Stimulated activated CD8-positive, alpha-beta memory T cell treated with anti-CD3 and anti-CD28 coated beads, Interleukin-2, amount 100 ng/mL, for 1 hour (primary cell): ENCODE measurements around the gene UBTD2.
"Not testable (repeated sequence)": the region's sequence is repeated elsewhere in the genome, so short reads cannot be mapped to it uniquely, and the experiment has no call there.

Experiments
- DNase-seq, 2 donors: peaks; one replicate each; pipeline ENCODE4 v3.0.0-alpha.2; 2020; ENCODE audit warnings: low read depth in 2 of 2

Gene UBTD2

GRCh38 chr5:172251419-172251818, 32.1 kb downstream of the UBTD2 start:
- no peak for DNase-seq

- no peak for DNase-seq
Measured at GRCh38 chr5:172248637-172249036, 34.9 kb downstream of the UBTD2 start.

GRCh38 chr5:172245703-172246125, 37.9 kb downstream of the UBTD2 start:
- DNase-seq: no peak

- DNase-seq: no peak
Measured at GRCh38 chr5:172245046-172245445, 38.5 kb downstream of the UBTD2 start.

- no peak for DNase-seq
Measured at GRCh38 chr5:172243302-172243701, 40.3 kb downstream of the UBTD2 start.

GRCh38 chr5:172238334-172238733, 45.2 kb downstream of the UBTD2 start:
- no peak for DNase-seq

GRCh38 chr5:172235827-172236736, 47.5 kb downstream of the UBTD2 start:
- DNase-seq: no peak

GRCh38 chr5:172235132-172235780, 48.3 kb downstream of the UBTD2 start:
- no peak for DNase-seq

- no peak for DNase-seq
Measured at GRCh38 chr5:172234031-172234430, 49.5 kb downstream of the UBTD2 start.

- no peak for DNase-seq
Measured at GRCh38 chr5:172229904-172230303, 53.7 kb downstream of the UBTD2 start.

GRCh38 chr5:172224996-172225395, 58.6 kb downstream of the UBTD2 start:
- DNase-seq: no peak

- DNase-seq: no peak
Measured at GRCh38 chr5:172223901-172224873, 59.4 kb downstream of the UBTD2 start.

GRCh38 chr5:172219296-172219695, 64.3 kb downstream of the UBTD2 start:
- no peak for DNase-seq

- no peak for DNase-seq
Measured at GRCh38 chr5:172216345-172216744, 67.2 kb downstream of the UBTD2 start.

- DNase-seq: no peak
Measured at GRCh38 chr5:172213126-172213525, 70.4 kb downstream of the UBTD2 start.

GRCh38 chr5:172211676-172212075, 71.9 kb downstream of the UBTD2 start:
- DNase-seq: no peak

GRCh38 chr5:172209714-172210113, 73.8 kb downstream of the UBTD2 start:
- no peak for DNase-seq

- DNase-seq: no peak
Measured at GRCh38 chr5:172207511-172207910, 76.1 kb downstream of the UBTD2 start.

GRCh38 chr5:172205984-172206383, 77.6 kb downstream of the UBTD2 start:
- not testable (repeated sequence) for DNase-seq

- no peak for DNase-seq
Measured at GRCh38 chr5:172200476-172200875, 83.1 kb downstream of the UBTD2 start.

GRCh38 chr5:172199446-172199845, 84.1 kb downstream of the UBTD2 start:
- DNase-seq: no peak

GRCh38 chr5:172197775-172198174, 85.8 kb downstream of the UBTD2 start:
- not testable (repeated sequence) for DNase-seq
